BLaER1 (cell line): Measurements from ENCODE around the gene CCDC150.

Experiments used
- H3K27ac ChIP-seq: shearing (Covaris generic); formaldehyde crosslinking; 2 replicates; pipeline ENCODE4 v1.8.1; 2022
- H3K27me3 ChIP-seq: shearing (Covaris generic); formaldehyde crosslinking; 2 replicates; pipeline ENCODE4 v1.8.1; 2022
- H3K36me3 ChIP-seq: shearing (Covaris generic); formaldehyde crosslinking; 2 replicates; pipeline ENCODE4 v1.8.1; 2022
- H3K4me1 ChIP-seq: shearing (Covaris generic); formaldehyde crosslinking; 2 replicates; pipeline ENCODE4 v1.8.1; 2022
- H3K4me2 ChIP-seq: shearing (Covaris generic); formaldehyde crosslinking; 2 replicates; pipeline ENCODE4 v1.8.1; 2022
- H3K4me3 ChIP-seq: shearing (Covaris generic); formaldehyde crosslinking; 2 replicates; pipeline ENCODE4 v1.8.1; 2022
- H3K9ac ChIP-seq: shearing (Covaris generic); formaldehyde crosslinking; 2 replicates; pipeline ENCODE4 v1.8.1; 2022
- H3K9me3 ChIP-seq: shearing (Covaris generic); formaldehyde crosslinking; 2 replicates; pipeline ENCODE4 v1.8.1; 2022
- H4K20me1 ChIP-seq: shearing (Covaris generic); formaldehyde crosslinking; 2 replicates; pipeline ENCODE4 v1.8.1; 2022
- Cebpa-rat ChIP-seq: shearing (Covaris generic); IDR thresholded peaks from 2 replicates; pipeline ENCODE4 v1.8.1; 2022

CCDC150 gene

GRCh38 chr2:196737046-196737445, 97.5 kb downstream of the CCDC150 start:
- no peak for TF ChIP-seq Cebpa-rat
- Histone ChIP-seq H3K4me3 (no peak overlapping the region), H3K9me3 (peaks cover 41% of the 10 kb centered on the region), H3K27ac (no peak overlapping the region), H3K4me1 (no peaks in the 10 kb centered on the region), H3K9ac (no peak overlapping the region), H3K4me2 (no peak overlapping the region), H3K27me3 (no peaks in the 10 kb centered on the region), H3K36me3 (peaks cover 62% of the 10 kb centered on the region), H4K20me1 (no peaks in the 10 kb centered on the region)

DNA sequence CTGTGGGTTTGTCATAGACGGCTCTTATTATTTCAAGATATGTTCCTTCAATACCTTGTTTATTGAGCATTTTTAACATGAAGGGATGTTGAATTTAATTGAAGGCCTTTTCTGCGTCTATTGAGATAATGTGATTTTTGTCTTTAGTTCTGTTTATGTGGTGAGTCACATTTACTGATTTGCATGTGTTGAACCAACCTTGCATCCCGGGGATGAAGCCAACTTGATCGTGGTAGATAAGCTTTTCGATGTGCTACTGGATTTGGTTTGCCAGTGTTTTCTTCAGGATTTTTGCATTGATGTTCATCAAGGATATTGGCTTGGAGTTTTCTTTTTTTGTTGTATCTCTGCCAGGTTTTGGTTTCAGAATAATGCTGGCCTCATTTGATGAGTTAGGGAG, 99.5 kb downstream of the CCDC150 start:
- Histone ChIP-seq H3K4me3 (no peak overlapping the region), H3K27ac (no peak overlapping the region), H3K27me3 (no peaks in the 10 kb centered on the region), H4K20me1 (no peaks in the 10 kb centered on the region), H3K4me1 (no peaks in the 10 kb centered on the region), H3K36me3 (peaks cover 55% of the 10 kb centered on the region), H3K9me3 (peaks cover 39% of the 10 kb centered on the region), H3K9ac (no peak overlapping the region), H3K4me2 (no peak overlapping the region)
- TF ChIP-seq Cebpa-rat = no peak

DNA sequence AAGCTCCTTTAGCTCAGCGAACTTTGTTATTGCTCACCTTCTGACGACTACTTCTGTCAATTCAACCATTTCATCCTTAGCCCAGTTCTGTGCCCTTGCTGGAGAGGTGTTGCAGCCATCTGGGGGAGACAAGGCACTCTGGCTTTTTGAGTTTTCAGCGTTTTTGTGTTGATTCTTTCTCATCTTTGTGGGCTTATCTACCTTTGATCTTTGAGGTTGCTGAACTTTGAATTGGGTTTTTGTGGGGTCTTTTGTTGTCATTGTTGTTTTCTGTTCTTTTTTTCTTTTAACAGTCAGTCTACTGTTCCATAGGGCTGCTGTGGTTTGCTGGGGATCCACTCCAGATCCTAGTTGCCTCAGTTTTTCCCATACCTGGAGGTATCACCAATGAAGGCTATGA, 102.7 kb downstream of the CCDC150 start:
- Histone ChIP-seq H3K4me1 (no peaks in the 10 kb centered on the region), H3K36me3 (peaks cover 45% of the 10 kb centered on the region), H4K20me1 (no peaks in the 10 kb centered on the region), H3K27ac (no peak overlapping the region), H3K9ac (no peak overlapping the region), H3K4me2 (no peak overlapping the region), H3K27me3 (no peaks in the 10 kb centered on the region), H3K9me3 (peaks cover 20% of the 10 kb centered on the region), H3K4me3 (no peak overlapping the region)
- TF ChIP-seq Cebpa-rat = no peak

DNA sequence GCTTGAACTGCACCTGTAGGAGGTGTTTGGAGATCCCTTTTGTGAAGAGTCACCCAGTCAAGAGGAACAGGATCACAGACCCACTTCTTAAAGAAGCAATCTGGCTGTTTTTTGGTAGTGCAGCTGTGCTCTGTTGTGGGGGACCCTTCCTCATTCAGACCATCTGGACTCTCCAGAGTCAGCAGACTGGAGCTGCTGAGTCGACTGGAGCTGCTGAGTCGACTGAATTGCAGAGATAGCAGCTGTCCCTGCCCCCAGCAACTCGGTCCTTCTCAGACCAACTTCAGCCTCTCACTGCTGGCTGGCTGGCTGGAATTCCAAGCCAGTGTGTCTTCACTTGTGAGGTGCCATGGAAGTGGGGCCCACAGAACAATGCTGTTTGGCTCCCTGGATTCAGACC, 103.2 kb downstream of the CCDC150 start:
- no peaks in the 10 kb centered on the region for H3K27me3 ChIP-seq
- no peak for TF ChIP-seq Cebpa-rat
- no peaks in the 10 kb centered on the region for H4K20me1 ChIP-seq
- no peaks in the 10 kb centered on the region for H3K4me1 ChIP-seq
- H3K9ac ChIP-seq = no peak overlapping the region
- no peak overlapping the region for H3K27ac ChIP-seq
- peaks cover 45% of the 10 kb centered on the region for H3K36me3 ChIP-seq
- H3K4me2 ChIP-seq = no peak overlapping the region
- H3K4me3 ChIP-seq = no peak overlapping the region
- peaks cover 19% of the 10 kb centered on the region for H3K9me3 ChIP-seq

- Histone ChIP-seq H3K4me1 (no peaks in the 10 kb centered on the region), H3K9me3 (peaks cover 14% of the 10 kb centered on the region), H4K20me1 (no peaks in the 10 kb centered on the region), H3K36me3 (peaks cover 44% of the 10 kb centered on the region), H3K4me2 (no peak overlapping the region), H3K27ac (no peak overlapping the region), H3K9ac (no peak overlapping the region), H3K27me3 (no peaks in the 10 kb centered on the region), H3K4me3 (no peak overlapping the region)
- TF ChIP-seq Cebpa-rat = no peak
Measured at GRCh38 chr2:196743165-196743564, 103.7 kb downstream of the CCDC150 start.

DNA sequence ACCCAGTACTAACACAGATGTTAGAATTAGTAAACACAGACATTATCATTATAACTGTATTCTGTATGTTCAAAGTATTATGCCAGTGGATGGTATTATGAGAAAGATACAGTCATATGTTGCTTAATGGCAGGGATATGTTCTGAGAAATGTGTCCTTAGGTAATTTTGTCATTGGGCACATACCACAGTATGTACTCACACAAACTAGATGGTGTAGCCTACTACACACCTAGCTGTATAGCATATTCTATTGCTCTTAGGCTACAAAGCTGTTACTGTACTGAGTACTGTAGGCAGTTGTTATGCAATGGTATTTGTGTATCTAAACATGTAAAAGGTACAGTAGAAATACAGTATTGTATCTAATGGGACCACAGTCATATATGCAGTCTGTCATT, 106.2 kb downstream of the CCDC150 start:
- H3K4me3 ChIP-seq = no peak overlapping the region
- no peak overlapping the region for H3K9ac ChIP-seq
- H3K27me3 ChIP-seq = no peaks in the 10 kb centered on the region
- no peaks in the 10 kb centered on the region for H3K4me1 ChIP-seq
- no peak overlapping the region for H3K27ac ChIP-seq
- peaks cover 32% of the 10 kb centered on the region for H3K36me3 ChIP-seq
- TF ChIP-seq Cebpa-rat = no peak
- H3K4me2 ChIP-seq = no peak overlapping the region
- H4K20me1 ChIP-seq = no peaks in the 10 kb centered on the region
- no peaks in the 10 kb centered on the region for H3K9me3 ChIP-seq

DNA sequence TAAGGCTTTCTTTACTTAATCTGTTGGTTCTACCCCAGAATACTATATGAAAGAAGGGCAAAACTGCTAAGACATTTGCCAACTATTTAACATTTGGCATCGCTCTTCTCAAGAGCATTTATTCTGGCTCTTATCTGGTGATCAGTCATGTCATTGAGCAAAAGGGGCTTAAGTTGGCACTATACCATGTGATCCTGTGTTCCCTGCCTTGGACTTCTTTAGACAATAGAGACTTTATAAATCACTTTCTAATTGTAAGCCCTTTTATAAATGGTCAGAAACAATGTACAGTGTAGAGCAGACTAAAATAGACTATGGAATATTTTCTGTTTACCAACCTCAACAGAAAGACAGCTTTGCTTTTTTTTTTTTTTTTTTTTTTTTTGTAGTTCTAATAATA, 107.9 kb downstream of the CCDC150 start:
- H3K9me3 ChIP-seq = no peaks in the 10 kb centered on the region
- no peak overlapping the region for H3K27ac ChIP-seq
- H3K4me1 ChIP-seq = no peaks in the 10 kb centered on the region
- no peak for TF ChIP-seq Cebpa-rat
- peaks cover 20% of the 10 kb centered on the region for H3K36me3 ChIP-seq
- no peak overlapping the region for H3K9ac ChIP-seq
- no peak overlapping the region for H3K4me2 ChIP-seq
- H3K27me3 ChIP-seq = no peaks in the 10 kb centered on the region
- no peaks in the 10 kb centered on the region for H4K20me1 ChIP-seq
- no peak overlapping the region for H3K4me3 ChIP-seq

- no peak overlapping the region for H3K4me2 ChIP-seq
- H3K9me3 ChIP-seq = no peaks in the 10 kb centered on the region
- no peak for TF ChIP-seq Cebpa-rat
- no peaks in the 10 kb centered on the region for H4K20me1 ChIP-seq
- no peak overlapping the region for H3K9ac ChIP-seq
- H3K4me3 ChIP-seq = no peak overlapping the region
- H3K27me3 ChIP-seq = no peaks in the 10 kb centered on the region
- H3K27ac ChIP-seq = no peak overlapping the region
- H3K4me1 ChIP-seq = no peaks in the 10 kb centered on the region
- H3K36me3 ChIP-seq = peaks cover 13% of the 10 kb centered on the region
Measured at GRCh38 chr2:196748123-196748522, 108.6 kb downstream of the CCDC150 start.

DNA sequence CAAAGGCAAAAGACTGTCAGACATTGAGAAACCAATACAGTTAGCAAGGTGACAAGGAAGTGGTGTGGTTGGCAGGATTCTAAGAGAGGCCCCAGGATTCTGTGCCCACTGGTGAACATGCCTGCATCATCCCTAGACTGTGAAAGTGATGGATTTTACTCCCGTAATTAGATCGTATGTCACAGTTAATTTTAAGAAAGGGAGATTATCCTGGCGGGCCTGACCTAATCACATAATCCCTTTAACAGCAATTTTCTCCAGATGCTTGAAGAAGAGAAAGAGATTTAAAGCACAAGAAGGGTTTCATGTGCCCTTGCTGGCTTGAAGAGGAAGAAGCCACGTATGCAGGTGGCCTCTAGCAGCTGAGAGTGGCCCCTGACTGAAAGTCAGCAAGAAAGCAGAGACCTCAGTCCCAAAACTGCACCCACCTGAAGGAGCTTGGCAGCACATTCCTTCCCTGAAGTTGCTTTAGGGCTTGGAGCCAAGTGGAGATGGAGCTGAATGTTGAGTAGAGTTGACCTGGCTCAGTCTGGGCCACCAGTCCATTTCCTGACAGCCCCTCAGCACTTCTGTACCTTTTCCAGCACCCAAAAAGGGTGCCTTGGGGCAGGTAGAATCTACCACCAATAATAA, 110.9 kb downstream of the CCDC150 start:
- Histone ChIP-seq H4K20me1 (no peaks in the 10 kb centered on the region), H3K9me3 (peaks cover 5% of the 10 kb centered on the region; the same call in 1 of the 2 replicates), H3K27ac (no peak overlapping the region), H3K4me3 (no peak overlapping the region), H3K9ac (no peak overlapping the region), H3K36me3 (0 out of 2 replicates have a peak, but pooled peaks cover 4% of the 10 kb centered on the region), H3K27me3 (no peaks in the 10 kb centered on the region), H3K4me1 (no peaks in the 10 kb centered on the region), H3K4me2 (no peak overlapping the region)
- no peak for TF ChIP-seq Cebpa-rat

GRCh38 chr2:196750977-196751631, 111.6 kb downstream of the CCDC150 start:
- TF ChIP-seq Cebpa-rat = no peak
- Histone ChIP-seq H3K27ac (no peak overlapping the region), H3K9ac (no peak overlapping the region), H3K36me3 (no peaks in the 10 kb centered on the region), H3K4me2 (no peak overlapping the region), H3K4me1 (no peaks in the 10 kb centered on the region), H3K4me3 (no peak overlapping the region), H4K20me1 (no peaks in the 10 kb centered on the region), H3K9me3 (peaks cover 5% of the 10 kb centered on the region; the same call in 1 of the 2 replicates), H3K27me3 (no peaks in the 10 kb centered on the region)
